Measurements from ENCODE around the gene RAPGEF5. TPM values are rescaled to one million over a fixed set of nuclear protein-coding genes. Genes with fewer than 3 reads are reported as not detected.

The RAPGEF5 gene
- total and polyA plus RNA-seq, 10 donors, result 10.2 to 335 (median 184) TPM

DNA sequence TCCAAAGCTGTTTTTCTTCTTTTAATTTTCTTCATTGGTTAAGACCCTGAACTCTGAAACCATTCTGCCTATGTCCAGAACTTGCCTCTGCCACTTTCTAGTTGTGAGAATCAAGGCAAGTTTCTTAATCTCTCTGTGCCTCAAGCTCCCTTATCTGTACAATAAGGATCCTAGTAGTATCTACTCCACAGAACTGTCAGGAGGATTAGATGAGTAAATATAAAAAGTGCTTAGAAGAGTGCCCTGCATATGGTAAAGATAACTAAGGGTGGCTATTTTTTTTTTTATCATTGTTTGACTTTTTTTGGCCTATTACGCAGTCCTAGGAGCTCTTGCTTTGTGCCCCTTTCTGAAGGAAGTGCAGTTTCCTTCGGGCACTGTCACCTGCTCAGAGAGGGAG lies 46.4 kb upstream of the RAPGEF5 start:
- whole genome bisulfite sequencing, 5 donors, result 90 to 95% (median 90%) methylated on average over 2 of the region's 2 CpGs
- Histone ChIP-seq H3K4me1 (peaks cover 0 to 15% (median 0%) of the 10 kb centered on the region in 6 donors), H3K36me3 (no peaks in the 10 kb centered on the region), H3K27ac (no peak overlapping the region), H3K4me3 (no peak overlapping the region), H3K27me3 (replicated peaks in 1 of 7) (no peaks in the 10 kb centered on the region), H3K9me3 (no peaks in the 10 kb centered on the region)
- TF ChIP-seq POLR2A (IDR thresholded peaks at IDR 0.05) (no peak), POLR2AphosphoS5 (IDR thresholded peaks at IDR 0.05) (no peak)
- TF ChIP-seq, protein P1, sequence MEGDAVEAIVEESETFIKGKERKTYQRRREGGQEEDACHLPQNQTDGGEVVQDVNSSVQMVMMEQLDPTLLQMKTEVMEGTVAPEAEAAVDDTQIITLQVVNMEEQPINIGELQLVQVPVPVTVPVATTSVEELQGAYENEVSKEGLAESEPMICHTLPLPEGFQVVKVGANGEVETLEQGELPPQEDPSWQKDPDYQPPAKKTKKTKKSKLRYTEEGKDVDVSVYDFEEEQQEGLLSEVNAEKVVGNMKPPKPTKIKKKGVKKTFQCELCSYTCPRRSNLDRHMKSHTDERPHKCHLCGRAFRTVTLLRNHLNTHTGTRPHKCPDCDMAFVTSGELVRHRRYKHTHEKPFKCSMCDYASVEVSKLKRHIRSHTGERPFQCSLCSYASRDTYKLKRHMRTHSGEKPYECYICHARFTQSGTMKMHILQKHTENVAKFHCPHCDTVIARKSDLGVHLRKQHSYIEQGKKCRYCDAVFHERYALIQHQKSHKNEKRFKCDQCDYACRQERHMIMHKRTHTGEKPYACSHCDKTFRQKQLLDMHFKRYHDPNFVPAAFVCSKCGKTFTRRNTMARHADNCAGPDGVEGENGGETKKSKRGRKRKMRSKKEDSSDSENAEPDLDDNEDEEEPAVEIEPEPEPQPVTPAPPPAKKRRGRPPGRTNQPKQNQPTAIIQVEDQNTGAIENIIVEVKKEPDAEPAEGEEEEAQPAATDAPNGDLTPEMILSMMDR (IDR thresholded peaks at IDR 0.05 in 8 of 11, conservative IDR thresholded peaks at IDR 0.05 in 3 of 11), result no peak
- intact Hi-C loops (cut with DNase I; ENCODE audit: low total_unique reads), result no loop called here
- DNase-seq, result no peak

GRCh38 chr7:22402250-22402649 lies 45.3 kb upstream of the RAPGEF5 start:
- DNase-seq, result no peak
- WGBS, 5 donors, result 52 to 66% (median 59%) methylated on average over 2 of the region's 2 CpGs
- Histone ChIP-seq H3K4me1 (peaks cover 0 to 15% (median 0%) of the 10 kb centered on the region in 6 donors), H3K27ac (peak overlapping the region in 1 of 8 donors; percentile 58), H3K27me3 (replicated peaks in 1 of 7) (no peaks in the 10 kb centered on the region), H3K9me3 (no peaks in the 10 kb centered on the region), H3K4me3 (no peak overlapping the region), H3K36me3 (no peaks in the 10 kb centered on the region)
- intact Hi-C loops (cut with DNase I; ENCODE audit: low total_unique reads), result no loop called here
- TF ChIP-seq POLR2A (IDR thresholded peaks at IDR 0.05) (no peak), POLR2AphosphoS5 (IDR thresholded peaks at IDR 0.05) (no peak)
- TF ChIP-seq, protein P1 (IDR thresholded peaks at IDR 0.05 in 8 of 11, conservative IDR thresholded peaks at IDR 0.05 in 3 of 11), result no peak

GRCh38 chr7:22400936-22401553 lies 44.1 kb upstream of the RAPGEF5 start:
- Histone ChIP-seq H3K36me3 (no peaks in the 10 kb centered on the region), H3K4me3 (no peak overlapping the region), H3K27ac (no peak overlapping the region), H3K27me3 (replicated peaks in 1 of 7) (no peaks in the 10 kb centered on the region), H3K9me3 (no peaks in the 10 kb centered on the region), H3K4me1 (peaks cover 0 to 15% (median 0%) of the 10 kb centered on the region in 6 donors)
- WGBS, 5 donors, result 87 to 96% (median 91%) methylated on average over 3 of the region's 3 CpGs
- intact Hi-C loops (cut with DNase I; ENCODE audit: low total_unique reads), result no loop called here
- TF ChIP-seq POLR2AphosphoS5 (IDR thresholded peaks at IDR 0.05) (no peak), POLR2A (IDR thresholded peaks at IDR 0.05) (no peak)
- TF ChIP-seq, protein P1 (IDR thresholded peaks at IDR 0.05 in 8 of 11, conservative IDR thresholded peaks at IDR 0.05 in 3 of 11), result no peak
- no peak for DNase-seq

DNA sequence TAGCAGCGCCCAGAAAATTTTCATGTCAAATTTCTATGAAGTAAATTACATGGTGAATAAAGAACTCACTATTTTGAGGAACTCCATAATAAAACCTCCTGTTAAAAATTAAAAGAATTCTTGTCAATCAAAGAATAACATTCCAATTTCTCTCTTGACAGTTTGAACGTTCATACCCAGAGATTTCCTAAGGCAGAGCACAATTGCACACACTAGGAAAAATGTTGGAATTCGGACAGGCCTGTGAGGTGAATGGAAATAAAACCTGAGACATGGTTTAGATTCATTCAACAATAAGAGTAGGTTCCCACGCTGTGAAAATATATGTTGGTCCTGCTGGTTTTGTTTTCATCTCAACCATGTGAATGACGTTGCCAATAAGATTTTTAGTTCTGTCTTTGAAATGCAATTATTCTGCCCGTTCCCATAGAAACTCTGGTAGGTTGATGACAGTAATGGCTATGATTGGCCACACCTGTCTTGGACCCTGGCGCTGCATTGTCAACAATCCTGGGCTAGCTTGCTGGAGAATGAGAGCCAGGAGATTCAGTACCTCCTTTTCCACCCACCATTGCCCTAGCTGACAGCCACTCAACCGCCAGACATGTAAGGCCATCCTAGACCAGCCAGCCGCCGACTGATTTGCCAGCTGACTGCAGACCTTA lies 43.3 kb upstream of the RAPGEF5 start:
- WGBS, 5 donors, result 80 to 92% (median 91%) methylated on average over 10 of the region's 10 CpGs
- Histone ChIP-seq H3K4me1 (peaks cover 0 to 15% (median 0%) of the 10 kb centered on the region in 6 donors), H3K27ac (no peak overlapping the region), H3K4me3 (no peak overlapping the region), H3K9me3 (no peaks in the 10 kb centered on the region), H3K36me3 (no peaks in the 10 kb centered on the region), H3K27me3 (replicated peaks in 1 of 7) (no peaks in the 10 kb centered on the region)
- TF ChIP-seq POLR2AphosphoS5 (IDR thresholded peaks at IDR 0.05) (no peak), POLR2A (IDR thresholded peaks at IDR 0.05) (no peak)
- TF ChIP-seq, protein P1 (IDR thresholded peaks at IDR 0.05 in 8 of 11, conservative IDR thresholded peaks at IDR 0.05 in 3 of 11), result no peak
- DNase-seq, result no peak
- intact Hi-C loops (cut with DNase I; ENCODE audit: low total_unique reads), result no loop called here
